Measurements from ENCODE around the gene PNPT1. TPM values are rescaled to one million over a fixed set of nuclear protein-coding genes. Genes with fewer than 3 reads are reported as not detected.
"Not testable (repeated sequence)": the region's sequence is repeated elsewhere in the genome, so short reads cannot be mapped to it uniquely, and the experiment has no call there.

PNPT1 gene
- total and polyA plus RNA-seq, 2 donors (not counting 3 experiments of a cell fraction or from before 2014, with no cell fraction given), result 6.6 to 32.4 TPM

- Histone ChIP-seq H3K4me2 (ENCODE audit: insufficient read depth, low read length) (no peak overlapping the region), H3K9me3 (replicated peaks; ENCODE audit: control insufficient read depth, insufficient read depth, low read length) (no peaks in the 10 kb centered on the region), H3K9me1 (replicated peaks; ENCODE audit: control insufficient read depth, extremely low read depth, insufficient read depth, low read length) (no peaks in the 10 kb centered on the region), H3K36me3 (ENCODE audit: control insufficient read depth in 2 of 2, extremely low read depth in 1 of 2, insufficient read depth in 2 of 2, low read length in 2 of 2) (no peaks in the 10 kb centered on the region), H3K27me3 (ENCODE audit: control insufficient read depth in 2 of 2, insufficient read depth in 2 of 2, low read length in 2 of 2) (peaks cover 4 to 7% of the 10 kb centered on the region in 2 experiments), H3K27ac (ENCODE audit: insufficient read depth, low read depth, low read length) (no peak overlapping the region), H3K9ac (replicated peaks; ENCODE audit: extremely low read depth, insufficient read depth, low read length) (no peak overlapping the region), H4K20me1 (replicated peaks; ENCODE audit: control insufficient read depth, extremely low read depth, insufficient read depth, low read length) (no peaks in the 10 kb centered on the region), H3K4me3 (replicated peaks in 1 of 3; ENCODE audit: insufficient read depth in 1 of 3, low read depth in 1 of 3, low read length in 3 of 3) (no peak overlapping the region), H3K79me2 (ENCODE audit: control insufficient read depth, insufficient read depth, low read length) (no peaks in the 10 kb centered on the region), H2AFZ (ENCODE audit: low read depth, low read length) (no peak overlapping the region), H3K4me1 (ENCODE audit: control insufficient read depth, extremely low read depth, insufficient read depth, low read length) (no peaks in the 10 kb centered on the region)
- FAIRE-seq (no peak), DNase-seq (ENCODE audit: low read depth, low spot score) (no peak)
- ChIA-PET CTCF (interaction anchor here (2.0 kb wide), 1 partner anchor 10 kb away, joined by 7 read pairs; no protein-coding TSS in a partner anchor), POLR2A (no interaction called here)
- intact Hi-C loops (cut with micrococcal nuclease), result no loop called here
- dilution Hi-C loops (cut with MboI; ENCODE audit: extremely low pct_ligation_motif_present, low sequenced_read_pairs), result no loop called here
- BruUV-seq (replicated peaks), result no TSS peak
- no peak for TF ChIP-seq EZH2 (IDR thresholded peaks at IDR 0.05; ENCODE audit: borderline replicate concordance, low read depth, low read length, severe bottlenecking)
- TF ChIP-seq MYC (IDR thresholded peaks at IDR 0.05; ENCODE audit: low read depth, low read length), result no peak
- no peak for TF ChIP-seq FOS (IDR thresholded peaks at IDR 0.05; ENCODE audit: borderline replicate concordance, insufficient read depth, low read length)
- no peak for TF ChIP-seq CTCF (IDR thresholded peaks at IDR 0.05; ENCODE audit: extremely low read depth in 1 of 2, insufficient read depth in 1 of 2, low read depth in 1 of 2, low read length in 2 of 2)
- TF ChIP-seq JUN (IDR thresholded peaks at IDR 0.05; ENCODE audit: borderline replicate concordance, insufficient read depth, insufficient read length, low read depth), result no peak
- no peak for TF ChIP-seq POLR2AphosphoS5 (IDR thresholded peaks at IDR 0.05; ENCODE audit: insufficient read depth, low read depth, low read length)
- TF ChIP-seq, protein P1, sequence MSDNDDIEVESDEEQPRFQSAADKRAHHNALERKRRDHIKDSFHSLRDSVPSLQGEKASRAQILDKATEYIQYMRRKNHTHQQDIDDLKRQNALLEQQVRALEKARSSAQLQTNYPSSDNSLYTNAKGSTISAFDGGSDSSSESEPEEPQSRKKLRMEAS (IDR thresholded peaks at IDR 0.05; ENCODE audit: insufficient read depth, insufficient read length), result no peak
- no peak for TF ChIP-seq POLR2A (IDR thresholded peaks at IDR 0.05; ENCODE audit: low read depth, low read length)
- TF ChIP-seq GATA2 (IDR thresholded peaks at IDR 0.05; ENCODE audit: insufficient read depth, insufficient read length, low read depth, low read length), result no peak
These were observed 14.1 kb upstream of the PNPT1 start for GRCh38 chr2:55707751-55708150.

GRCh38 chr2:55706258-55706657 is 12.6 kb upstream of the PNPT1 start:
- H3K79me2 ChIP-seq (ENCODE audit: control insufficient read depth, insufficient read depth, low read length); H3K4me2 ChIP-seq (ENCODE audit: insufficient read depth, low read length); H3K4me3 ChIP-seq (replicated peaks in 1 of 3; ENCODE audit: insufficient read depth in 1 of 3, low read depth in 1 of 3, low read length in 3 of 3); H3K27ac ChIP-seq (ENCODE audit: insufficient read depth, low read depth, low read length); H3K9ac ChIP-seq (replicated peaks; ENCODE audit: extremely low read depth, insufficient read depth, low read length); DNase-seq (ENCODE audit: low read depth, low spot score); H3K36me3 ChIP-seq (ENCODE audit: control insufficient read depth in 2 of 2, extremely low read depth in 1 of 2, insufficient read depth in 2 of 2, low read length in 2 of 2); intact Hi-C loops (cut with micrococcal nuclease); CTCF ChIA-PET; H4K20me1 ChIP-seq (replicated peaks; ENCODE audit: control insufficient read depth, extremely low read depth, insufficient read depth, low read length); H3K9me3 ChIP-seq (replicated peaks; ENCODE audit: control insufficient read depth, insufficient read depth, low read length); FAIRE-seq; dilution Hi-C loops (cut with MboI; ENCODE audit: extremely low pct_ligation_motif_present, low sequenced_read_pairs); H2AFZ ChIP-seq (ENCODE audit: low read depth, low read length); POLR2A ChIA-PET; H3K9me1 ChIP-seq (replicated peaks; ENCODE audit: control insufficient read depth, extremely low read depth, insufficient read depth, low read length); BruUV-seq (replicated peaks); H3K4me1 ChIP-seq (ENCODE audit: control insufficient read depth, extremely low read depth, insufficient read depth, low read length): not testable (repeated sequence)
- peaks cover 4 to 10% of the 10 kb centered on the region in 2 experiments for H3K27me3 ChIP-seq (ENCODE audit: control insufficient read depth in 2 of 2, insufficient read depth in 2 of 2, low read length in 2 of 2)
